Loucy (cell line): ENCODE measurements around the gene CCDC9B.

Experiments
- H2AFZ ChIP-seq: fragments of 200-600 bp; sonication (generic); 2 replicates; pipeline ENCODE4 v1.6.0; 2016; ENCODE audit warnings: antibody characterized with exemption, mild to moderate bottlenecking, low read length, moderate library complexity
- H3F3A ChIP-seq: fragments of 200-600 bp; 2 replicates; pipeline ENCODE4 v1.6.0; 2016; ENCODE audit warnings: antibody characterized with exemption, low read depth, mild to moderate bottlenecking
- H3K27me3 ChIP-seq: fragments of 200-600 bp; sonication (generic); 2 replicates; pipeline ENCODE4 v1.6.1; 2014; ENCODE audit warnings: low read length, mild to moderate bottlenecking; ENCODE audit not compliant: insufficient read depth, poor library complexity, severe bottlenecking
- H3K36me3 ChIP-seq: fragments of 200-600 bp; sonication (generic); 2 replicates; pipeline ENCODE4 v1.6.1; 2016; ENCODE audit warnings: low read length; ENCODE audit not compliant: insufficient read depth
- H3K4me1 ChIP-seq: fragments of 200-600 bp; sonication (generic); 2 replicates; pipeline ENCODE4 v1.5.1; 2014; ENCODE audit warnings: low read length, mild to moderate bottlenecking; ENCODE audit not compliant: insufficient read depth, poor library complexity, severe bottlenecking
- H3K4me2 ChIP-seq: fragments of 200-600 bp; sonication (generic); 2 replicates; pipeline ENCODE4 v1.6.0; 2014; ENCODE audit warnings: antibody characterized with exemption, low read length, low read depth, mild to moderate bottlenecking; ENCODE audit not compliant: poor library complexity, severe bottlenecking
- H3K4me3 ChIP-seq: fragments of 200-600 bp; sonication (generic); 2 replicates; pipeline ENCODE4 v1.5.1; 2014; ENCODE audit warnings: low read length, mild to moderate bottlenecking, mixed read lengths; ENCODE audit not compliant: poor library complexity, severe bottlenecking
- H3K79me2 ChIP-seq: fragments of 200-600 bp; sonication (generic); 2 replicates; pipeline ENCODE4 v1.6.1; 2014; ENCODE audit warnings: low read length; ENCODE audit not compliant: insufficient read depth
- H3K9ac ChIP-seq: fragments of 200-600 bp; sonication (generic); 2 replicates; pipeline ENCODE4 v1.6.0; 2014; ENCODE audit warnings: mild to moderate bottlenecking, low read depth, low read length, moderate library complexity; ENCODE audit not compliant: poor library complexity, severe bottlenecking
- H3K9me2 ChIP-seq: fragments of 200-600 bp; sonication (generic); replicated peaks from 2 replicates; pipeline ENCODE4 v1.6.1; 2016; ENCODE audit warnings: low read depth, low read length, mixed read lengths
- H3K9me3 ChIP-seq: fragments of 200-600 bp; sonication (generic); 2 replicates; pipeline ENCODE4 v1.6.1; 2014; ENCODE audit warnings: mild to moderate bottlenecking, antibody characterized with exemption, low read length, low read depth; ENCODE audit not compliant: insufficient read depth
- H4K20me1 ChIP-seq: fragments of 200-600 bp; sonication (generic); 2 replicates; pipeline ENCODE4 v1.6.0; 2014; ENCODE audit warnings: antibody characterized with exemption, low read length, mild to moderate bottlenecking; ENCODE audit not compliant: insufficient read depth, poor library complexity, severe bottlenecking
- EZH2phosphoT487 ChIP-seq: fragments of 200-600 bp; IDR thresholded peaks from 2 replicates; pipeline ENCODE4 v1.6.1; 2018; ENCODE audit warnings: antibody characterized with exemption, mild to moderate bottlenecking, moderate library complexity, borderline replicate concordance
- TF ChIP-seq, protein P1 (sequence below): fragments of 200-600 bp; sonication (generic); conservative IDR thresholded peaks from 2 replicates; pipeline ENCODE4 v1.5.1; 2014; ENCODE audit warnings: mild to moderate bottlenecking, antibody characterized with exemption, low read length

Gene CCDC9B

DNA sequence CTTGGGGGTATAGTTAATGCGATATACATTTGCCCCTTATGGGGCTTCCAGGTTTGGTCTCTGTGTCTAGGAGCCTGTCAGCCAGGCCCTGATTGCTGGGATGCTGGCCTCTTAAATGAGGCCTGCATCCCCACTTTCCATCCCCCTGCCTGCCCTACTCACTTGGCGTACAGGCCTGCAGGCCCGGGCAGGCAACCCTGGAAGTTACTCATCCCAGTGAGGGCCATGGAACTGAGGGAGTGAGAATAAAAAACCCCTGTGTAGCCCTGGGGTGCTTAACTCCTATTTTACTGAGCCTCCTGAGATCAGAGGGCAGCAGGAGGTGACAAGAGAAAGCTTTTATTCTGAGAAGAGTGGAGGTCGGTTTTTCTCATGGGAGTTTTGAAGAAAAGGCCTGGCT lies 19.3 kb upstream of the CCDC9B start:
- no peak overlapping the region for H3K9ac ChIP-seq
- H3K9me2 ChIP-seq, result no peaks in the 10 kb centered on the region
- no peaks in the 10 kb centered on the region for H3K9me3 ChIP-seq
- H2AFZ ChIP-seq, result no peak overlapping the region
- no peaks in the 10 kb centered on the region for H3K27me3 ChIP-seq
- H3F3A ChIP-seq, result no peaks in the 10 kb centered on the region
- no peaks in the 10 kb centered on the region for H3K36me3 ChIP-seq
- no peaks in the 10 kb centered on the region for H3K79me2 ChIP-seq
- TF ChIP-seq, protein P1, sequence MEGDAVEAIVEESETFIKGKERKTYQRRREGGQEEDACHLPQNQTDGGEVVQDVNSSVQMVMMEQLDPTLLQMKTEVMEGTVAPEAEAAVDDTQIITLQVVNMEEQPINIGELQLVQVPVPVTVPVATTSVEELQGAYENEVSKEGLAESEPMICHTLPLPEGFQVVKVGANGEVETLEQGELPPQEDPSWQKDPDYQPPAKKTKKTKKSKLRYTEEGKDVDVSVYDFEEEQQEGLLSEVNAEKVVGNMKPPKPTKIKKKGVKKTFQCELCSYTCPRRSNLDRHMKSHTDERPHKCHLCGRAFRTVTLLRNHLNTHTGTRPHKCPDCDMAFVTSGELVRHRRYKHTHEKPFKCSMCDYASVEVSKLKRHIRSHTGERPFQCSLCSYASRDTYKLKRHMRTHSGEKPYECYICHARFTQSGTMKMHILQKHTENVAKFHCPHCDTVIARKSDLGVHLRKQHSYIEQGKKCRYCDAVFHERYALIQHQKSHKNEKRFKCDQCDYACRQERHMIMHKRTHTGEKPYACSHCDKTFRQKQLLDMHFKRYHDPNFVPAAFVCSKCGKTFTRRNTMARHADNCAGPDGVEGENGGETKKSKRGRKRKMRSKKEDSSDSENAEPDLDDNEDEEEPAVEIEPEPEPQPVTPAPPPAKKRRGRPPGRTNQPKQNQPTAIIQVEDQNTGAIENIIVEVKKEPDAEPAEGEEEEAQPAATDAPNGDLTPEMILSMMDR, result no peak
- TF ChIP-seq EZH2phosphoT487, result no peak
- H3K4me3 ChIP-seq, result no peak overlapping the region
- H4K20me1 ChIP-seq, result no peaks in the 10 kb centered on the region
- H3K4me1 ChIP-seq, result peaks cover 15% of the 10 kb centered on the region
- H3K4me2 ChIP-seq, result no peak overlapping the region

DNA sequence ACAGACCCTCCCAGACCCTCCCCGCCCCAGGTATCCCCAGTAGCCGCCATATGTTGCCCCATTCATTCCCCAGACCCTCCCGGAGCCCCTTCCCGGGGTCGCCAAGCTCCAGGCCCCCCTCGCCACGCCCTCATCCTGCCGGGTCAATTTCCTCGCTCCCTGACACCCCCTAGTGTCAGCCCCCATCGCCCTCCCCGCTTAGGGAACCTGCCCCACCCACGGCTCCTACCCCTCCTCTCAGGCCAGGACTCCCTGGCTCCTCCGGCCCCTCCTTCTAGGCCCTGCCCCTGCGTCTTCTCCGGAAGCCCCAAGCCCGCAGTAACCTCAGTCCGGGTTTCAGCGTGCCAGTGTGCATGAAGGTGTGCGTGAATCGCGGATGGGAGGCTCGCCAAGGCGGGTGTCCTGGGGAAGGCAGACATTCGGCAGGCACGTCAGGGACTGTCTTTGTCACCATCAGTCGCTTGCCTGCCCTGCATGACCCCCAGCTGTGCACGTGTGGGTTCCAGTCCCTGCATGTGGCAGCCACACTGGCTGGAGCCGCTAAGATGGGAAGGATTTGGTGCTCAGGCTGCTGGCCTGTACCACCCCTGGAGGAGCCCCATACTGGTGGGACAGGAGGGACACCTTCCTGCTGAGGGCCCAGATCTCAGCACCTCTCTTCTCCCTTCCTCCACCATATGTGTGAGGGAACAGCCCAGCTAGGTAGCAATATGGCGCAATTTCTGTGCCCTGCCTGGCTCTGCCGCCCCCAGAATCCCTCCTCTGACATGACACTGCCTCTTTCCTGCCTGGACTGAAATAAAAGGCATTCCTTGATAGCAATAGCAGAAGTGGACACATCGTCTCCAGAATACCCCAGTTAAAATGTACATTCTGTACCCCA lies 18.0 kb upstream of the CCDC9B start:
- Histone ChIP-seq H3K4me2 (peak overlapping the region; percentile 85), H2AFZ (peak overlapping the region; percentile 77; the same call in 1 of the 2 replicates), H3K36me3 (no peaks in the 10 kb centered on the region), H3K4me1 (peaks cover 23% of the 10 kb centered on the region), H3K4me3 (peak overlapping the region; percentile 76), H3K9ac (no peak overlapping the region), H3K9me3 (no peaks in the 10 kb centered on the region), H4K20me1 (no peaks in the 10 kb centered on the region), H3K27me3 (no peaks in the 10 kb centered on the region), H3K9me2 (no peaks in the 10 kb centered on the region), H3K79me2 (no peaks in the 10 kb centered on the region), H3F3A (no peaks in the 10 kb centered on the region)
- TF ChIP-seq, protein P1, result peak; percentile 22; the same call in 1 of the 2 replicates
- TF ChIP-seq EZH2phosphoT487, result no peak

DNA sequence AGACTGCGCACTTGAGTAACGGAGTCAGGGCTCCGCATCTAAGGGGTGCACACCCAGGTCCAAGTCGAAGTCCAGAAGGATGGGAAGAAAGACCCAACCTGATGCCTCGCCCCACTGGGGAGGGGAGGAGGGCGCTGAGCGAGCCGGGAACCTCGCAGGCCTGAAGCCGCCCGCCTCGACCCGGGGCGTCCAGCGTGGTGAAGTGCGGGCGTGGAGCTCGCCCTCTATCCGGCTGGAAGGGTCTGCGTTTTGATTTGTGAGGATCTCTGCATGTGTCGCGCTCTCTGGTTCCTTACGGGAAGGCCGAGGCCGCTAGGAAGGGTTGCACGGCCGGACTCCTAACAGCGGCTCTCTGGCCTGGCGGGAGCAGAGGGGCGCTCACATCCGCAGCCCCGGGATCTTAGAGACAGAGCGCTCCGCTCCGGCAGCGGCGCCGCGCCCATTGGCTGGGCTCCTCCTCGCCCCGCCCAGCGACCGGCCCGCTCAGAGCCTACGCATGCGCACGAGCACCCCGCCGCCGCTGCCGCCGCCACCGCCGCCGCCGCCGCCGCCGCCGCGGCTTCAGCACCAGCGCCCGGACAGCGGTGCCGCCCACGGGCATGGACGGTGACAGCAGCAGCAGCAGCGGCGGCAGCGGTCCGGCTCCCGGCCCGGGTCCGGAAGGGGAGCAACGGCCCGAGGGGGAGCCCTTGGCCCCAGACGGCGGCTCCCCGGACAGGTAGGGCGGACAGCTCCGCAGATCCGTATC lies 17.2 kb upstream of the CCDC9B start, which contains the start of gene DISP2:
Gene DISP2 (plus strand): TSS at position 497 of the 748 bp plus-strand sequence. CDS start 103 bp downstream, at position 600.
- Histone ChIP-seq H3K9ac (no peak within 1 kb of the TSS), H3K27me3 (no peaks in the 10 kb centered on the region), H3F3A (no peaks in the 10 kb centered on the region), H3K79me2 (no peaks in the 10 kb centered on the region), H4K20me1 (no peaks in the 10 kb centered on the region), H3K9me3 (no peaks in the 10 kb centered on the region), H2AFZ (peak within 1 kb of the TSS; percentile 94), H3K4me1 (peaks cover 23% of the 10 kb centered on the region), H3K36me3 (no peaks in the 10 kb centered on the region), H3K4me3 (peak within 1 kb of the TSS; percentile 76), H3K9me2 (no peaks in the 10 kb centered on the region), H3K4me2 (peak within 1 kb of the TSS; percentile 85)
- TF ChIP-seq, protein P1, result no peak
- no peak for TF ChIP-seq EZH2phosphoT487
